ENCODE data around the gene SMAD9.

SMAD9 gene

DNA sequence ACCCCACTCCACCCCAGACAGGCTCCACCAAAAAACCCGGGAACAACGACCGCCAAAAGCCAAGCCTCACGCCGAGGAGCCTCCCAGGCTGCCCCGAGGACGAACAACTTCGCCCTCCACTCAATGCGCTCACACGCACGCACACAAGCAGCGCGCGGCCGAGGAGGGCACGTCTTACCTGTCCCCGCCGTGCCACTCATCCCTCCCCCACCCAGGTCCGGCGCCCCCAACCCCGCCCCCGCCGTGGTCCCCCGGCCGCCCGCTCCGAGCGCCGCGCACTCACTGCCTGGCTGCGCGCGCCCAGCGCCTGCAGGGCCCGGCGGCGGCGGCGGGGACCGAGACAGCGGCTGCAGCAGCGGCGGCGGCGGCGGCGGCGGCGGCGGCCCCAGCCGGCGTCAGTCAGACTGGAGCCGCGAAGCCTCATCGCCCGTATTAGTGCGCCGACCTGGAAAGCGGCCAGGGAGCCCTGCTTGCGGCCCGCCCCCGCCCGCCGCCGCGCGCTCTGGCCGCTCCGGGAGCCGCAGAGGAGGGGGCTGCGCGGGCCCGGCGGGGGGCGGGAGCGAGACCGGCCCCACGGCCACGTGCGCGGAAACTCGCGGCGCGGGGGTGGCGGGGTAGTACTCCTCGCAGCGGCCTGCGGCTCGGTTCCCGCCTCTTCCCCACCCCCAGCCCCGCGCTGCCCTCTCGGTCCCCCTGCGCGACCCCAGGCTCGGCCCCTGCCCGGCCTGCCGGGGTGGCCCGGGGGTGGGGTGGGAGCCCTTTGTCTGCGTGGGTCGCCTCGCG, at the start of gene SMAD9:
TSS of gene SMAD9 (minus strand) at position 406 of the 783 bp plus-strand sequence. CDS start 40,549 bp downstream, outside the sequence.
- DNase-seq: peak; percentile 77 to 83 (median 79)

GRCh38 chr13:36966404-36966803, 46.4 kb upstream of the SMAD9 start:
- no peak for DNase-seq

DNA sequence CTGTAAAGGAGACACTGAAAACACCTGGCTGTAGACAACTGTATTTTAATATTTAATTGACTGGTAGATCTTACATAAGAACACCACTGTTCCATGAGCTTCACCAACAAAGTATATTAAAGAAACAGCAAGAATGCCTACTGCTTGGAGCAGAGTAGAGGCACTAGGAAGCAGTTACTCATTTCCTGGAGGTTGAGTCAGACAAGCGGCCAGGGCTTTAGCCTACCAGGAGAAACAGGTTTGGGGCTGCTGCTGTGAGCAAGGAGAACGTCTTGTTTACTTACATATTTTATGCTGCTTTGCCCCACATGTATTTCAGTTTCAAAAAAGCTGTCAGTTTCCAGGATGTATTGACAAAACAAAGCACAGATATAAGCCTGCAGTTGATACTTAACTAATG, 45.7 kb upstream of the SMAD9 start:
- peak in 2 of 3 experiments; percentile 23 to 51 for DNase-seq

GRCh38 chr13:36959456-36960116, 39.5 kb upstream of the SMAD9 start:
- DNase-seq: no peak

- no peak for DNase-seq
Observed at GRCh38 chr13:36954542-36954941, 34.5 kb upstream of the SMAD9 start.

DNA sequence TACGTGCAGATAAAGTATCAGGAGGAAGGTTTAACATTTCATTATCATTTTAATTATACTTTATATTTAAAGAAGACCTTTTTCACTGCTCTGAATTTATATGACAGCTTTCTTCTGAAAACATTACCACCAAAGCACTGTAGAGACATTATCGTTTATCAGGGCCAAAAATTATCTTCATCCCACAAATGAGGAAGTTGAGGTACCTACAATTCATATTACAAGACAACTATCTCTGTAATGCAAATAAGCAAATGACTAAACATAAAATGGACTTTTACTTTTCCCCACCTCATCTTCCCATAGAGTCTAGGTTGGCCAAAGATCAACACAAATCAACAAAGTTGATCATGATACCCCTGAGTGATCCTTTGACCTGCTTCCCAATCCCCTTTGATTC, 30.9 kb upstream of the SMAD9 start:
- DNase-seq: no peak

- no peak for DNase-seq
Observed at GRCh38 chr13:36950330-36950729, 30.3 kb upstream of the SMAD9 start.

GRCh38 chr13:36945078-36945477, 25.0 kb upstream of the SMAD9 start:
- no peak for DNase-seq

DNA sequence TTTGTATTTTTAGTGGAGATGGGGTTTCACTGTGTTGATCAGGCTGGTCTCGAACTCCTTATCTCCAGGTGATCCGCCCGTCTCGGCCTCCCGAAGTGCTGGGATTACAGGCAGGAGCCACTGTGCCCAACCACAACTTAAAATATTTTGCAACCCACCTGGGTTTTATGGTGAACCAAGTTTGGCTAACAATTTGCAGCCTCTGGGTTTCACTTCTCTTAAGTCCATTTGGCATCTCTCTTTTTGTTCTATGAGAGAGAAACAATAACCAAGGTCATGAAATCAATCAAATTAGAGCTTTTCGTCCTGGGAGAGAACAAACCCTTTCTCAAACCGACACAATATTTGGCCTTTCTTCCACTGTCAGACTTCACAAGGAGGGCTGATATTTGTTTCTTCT, 5.6 kb upstream of the SMAD9 start:
- no peak for DNase-seq

- no peak for DNase-seq
Observed at GRCh38 chr13:36924001-36924400, 4.0 kb upstream of the SMAD9 start.

DNA sequence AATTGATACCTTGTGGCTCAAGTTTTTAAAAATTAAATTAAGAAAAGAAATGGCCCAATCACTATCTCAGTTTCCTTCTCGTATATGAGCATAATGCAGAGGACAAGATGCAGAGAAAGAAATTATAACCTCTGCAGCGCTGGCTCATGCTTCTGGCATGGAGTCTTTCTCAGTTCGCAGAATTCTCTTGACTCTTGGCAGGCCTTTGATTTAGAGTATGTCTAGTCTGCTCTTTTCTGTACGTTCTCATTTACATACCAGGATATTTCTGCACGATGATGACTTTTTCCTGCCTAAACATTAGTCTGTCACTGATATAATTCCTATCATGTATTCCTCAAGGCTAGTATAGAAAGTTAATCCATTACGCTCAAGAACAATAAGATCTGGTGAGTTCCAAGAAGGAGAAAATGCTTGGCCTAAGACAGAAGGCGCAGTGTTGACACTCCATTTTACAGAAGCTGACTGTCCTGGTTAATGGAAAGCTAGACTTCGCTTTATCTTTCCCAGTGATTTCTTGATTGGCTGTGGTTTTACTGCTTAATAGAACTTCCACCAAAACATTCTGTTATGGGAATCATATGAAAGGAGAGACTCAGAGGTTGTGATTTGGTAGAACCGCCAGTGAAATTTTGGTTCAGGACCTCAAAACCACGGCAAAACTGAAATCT, 1.7 kb upstream of the SMAD9 start:
- DNase-seq: no peak

GRCh38 chr13:36920616-36921185, 663 bp upstream of the SMAD9 start:
- peak in 2 of 3 experiments; percentile 68 to 69 for DNase-seq

DNA sequence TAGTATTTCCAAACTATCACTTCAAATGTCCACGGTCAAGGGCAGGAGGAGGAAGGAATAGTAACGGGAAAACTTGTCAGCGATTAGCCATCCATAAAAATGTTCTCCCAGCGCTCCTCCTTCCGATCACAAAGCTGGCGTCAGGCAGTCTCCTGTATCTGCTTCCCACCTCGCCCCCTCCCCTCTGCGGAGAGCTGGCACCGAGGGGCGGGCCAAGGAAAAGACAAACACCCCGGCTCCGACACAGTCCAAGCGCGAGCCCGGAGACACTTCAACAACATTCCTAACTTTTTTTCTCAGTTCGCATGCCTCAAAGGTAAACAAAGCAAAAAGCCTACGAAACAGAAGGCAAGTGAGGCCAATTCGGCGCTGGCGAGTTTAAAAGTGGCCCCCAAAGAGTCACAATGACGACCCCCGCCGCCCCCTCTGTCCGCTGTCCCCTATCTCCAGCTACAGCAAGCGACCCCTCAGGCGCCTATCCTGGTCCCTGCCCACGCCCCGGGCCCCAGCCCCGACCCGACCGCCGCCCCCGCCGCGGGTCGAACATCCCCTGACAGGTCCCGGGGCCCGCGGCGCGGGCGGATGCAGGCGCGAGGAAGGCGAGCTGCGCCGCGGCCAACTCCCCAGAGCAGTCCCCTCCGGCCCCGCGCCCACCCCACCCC, 736 bp downstream of the SMAD9 start:
- DNase-seq: peak; percentile 76 to 87 (median 79)

DNA sequence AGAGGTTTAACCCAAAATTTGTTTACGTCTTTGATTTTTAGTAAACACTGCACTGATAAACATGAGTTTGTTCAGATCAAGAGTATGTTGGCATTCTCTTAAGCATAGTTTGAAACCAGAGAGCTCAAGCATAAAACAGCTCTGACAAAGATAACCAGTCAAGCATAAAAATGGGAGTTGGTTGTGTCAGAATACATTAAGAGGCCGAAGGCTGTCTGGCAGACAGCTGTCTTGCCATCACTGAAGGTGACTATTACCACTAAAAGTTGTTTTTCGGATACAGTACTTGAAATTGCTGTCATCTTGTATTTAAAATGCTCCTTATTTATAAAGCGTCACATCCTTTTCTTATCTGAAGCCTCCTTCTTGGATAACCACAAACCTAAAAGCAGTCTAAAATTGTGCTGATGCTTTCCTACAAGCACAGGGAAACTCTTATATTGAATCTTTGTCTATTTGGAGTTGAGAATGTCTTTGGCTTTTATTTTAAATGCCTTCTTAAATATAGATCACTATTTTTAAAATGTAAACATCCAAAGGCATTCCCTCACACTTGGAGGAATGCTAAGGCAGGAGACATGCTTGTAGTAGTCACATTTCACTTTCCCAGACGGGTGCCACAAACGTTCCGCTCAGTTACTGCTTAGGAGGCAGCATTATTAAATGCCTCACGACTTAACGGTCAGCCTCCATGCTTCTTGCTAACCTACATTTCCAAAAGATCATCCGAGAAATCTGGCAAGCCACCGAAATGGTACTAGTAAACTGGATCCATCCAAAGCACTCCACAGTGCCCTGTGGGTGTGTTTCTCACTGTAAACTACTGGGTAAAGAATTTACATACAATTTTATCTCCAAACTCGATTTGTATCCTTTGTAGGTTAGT, 1.5 kb downstream of the SMAD9 start:
- peak; percentile 21 to 68 (median 66) for DNase-seq

DNA sequence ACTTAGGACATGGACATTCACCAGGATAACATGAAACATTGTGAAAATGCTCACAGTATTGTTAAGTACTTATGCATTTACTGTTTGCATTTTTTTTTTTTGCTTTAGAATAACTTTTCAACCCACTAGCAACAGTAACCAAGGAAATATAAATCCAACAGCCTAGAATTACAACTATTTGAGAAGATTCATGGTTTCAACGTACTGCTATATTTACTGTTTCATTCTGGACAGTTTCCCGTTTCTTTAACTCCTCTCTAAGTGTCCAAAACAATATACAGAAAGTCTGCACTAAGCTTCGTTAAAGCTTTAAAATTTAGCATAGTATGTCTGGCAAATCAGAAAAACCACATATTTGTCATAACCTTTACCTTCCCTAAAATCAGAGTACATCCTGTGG, 2.7 kb downstream of the SMAD9 start:
- peak in 1 of 3 experiments; percentile 39 for DNase-seq

GRCh38 chr13:36915896-36916640, 4.0 kb downstream of the SMAD9 start:
- peak in 2 of 3 experiments; percentile 37 to 66 for DNase-seq

DNA sequence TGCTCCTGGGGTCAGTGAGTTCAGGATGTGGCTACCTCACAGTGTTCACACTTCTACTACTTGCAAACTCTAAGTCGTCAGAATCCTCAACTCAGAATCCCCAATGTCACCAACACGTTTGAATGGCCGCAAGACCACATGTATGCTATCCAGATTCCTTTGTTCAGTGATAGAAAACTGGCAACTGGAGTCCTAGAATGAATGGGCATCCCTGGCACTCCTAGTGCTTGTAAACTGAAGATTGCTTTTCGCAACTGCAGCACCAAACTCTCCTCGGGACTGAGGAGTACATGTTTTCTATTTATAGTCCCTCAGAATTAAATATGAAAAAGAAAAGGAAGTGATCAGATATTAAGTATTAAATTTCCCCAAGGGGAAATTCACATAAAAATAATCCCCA, 4.9 kb downstream of the SMAD9 start:
- peak; percentile 19 to 52 (median 32) for DNase-seq

DNA sequence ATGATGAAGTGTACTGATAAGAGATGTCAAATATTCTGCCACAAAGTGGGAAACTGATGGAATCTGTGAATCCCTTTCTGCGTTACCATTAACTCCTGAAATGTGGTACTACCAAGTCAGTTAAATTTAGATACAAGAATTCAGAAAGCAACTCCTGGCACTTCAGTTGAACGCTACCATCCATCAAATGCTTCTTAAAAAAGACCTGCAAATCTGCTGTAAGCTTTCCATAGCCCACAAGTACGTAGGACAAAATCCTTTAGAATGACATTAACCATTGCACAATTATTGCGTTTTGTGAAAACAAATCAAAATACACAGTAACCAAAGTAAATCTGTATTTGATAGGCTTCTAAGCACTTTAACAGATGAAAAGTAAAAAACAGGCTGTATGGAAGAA, 5.4 kb downstream of the SMAD9 start:
- peak in 1 of 3 experiments; percentile 41 for DNase-seq

- DNase-seq: peak in 2 of 3 experiments; percentile 54 to 84
Observed at GRCh38 chr13:36913463-36913862, 6.6 kb downstream of the SMAD9 start.

GRCh38 chr13:36912973-36913372, 7.1 kb downstream of the SMAD9 start:
- DNase-seq: peak in 1 of 3 experiments; percentile 48

- DNase-seq: peak in 1 of 3 experiments; percentile 42
Observed at GRCh38 chr13:36912369-36912768, 7.7 kb downstream of the SMAD9 start.

Measured in NCI-H1417 (cell line).